ENCODE measurements around the gene PRLHR.

PRLHR gene

DNA sequence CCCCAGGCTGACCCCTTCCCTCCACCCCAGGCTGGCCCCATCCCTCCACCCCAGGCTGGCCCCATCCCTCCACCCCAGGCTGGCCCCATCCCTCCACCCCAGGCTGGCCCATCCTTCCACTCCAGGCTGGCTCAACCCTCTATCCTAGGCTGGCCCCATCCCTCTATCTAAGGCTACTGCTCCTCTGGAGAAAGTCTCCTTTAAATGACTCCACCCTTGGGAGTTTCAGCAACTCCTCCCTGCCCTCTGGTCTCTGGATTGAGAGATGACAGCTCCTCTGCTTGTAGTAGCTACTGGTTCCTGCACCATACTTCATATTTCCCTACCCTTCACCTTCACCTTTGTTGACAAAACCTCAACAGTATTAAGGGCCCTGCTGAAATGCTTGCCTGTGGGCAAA is 8.5 kb downstream of the PRLHR start:
- no peak for DNase-seq

GRCh38 chr10:118585794-118586193 is 9.7 kb downstream of the PRLHR start:
- DNase-seq: no peak

- DNase-seq: no peak
These were observed 10.2 kb downstream of the PRLHR start for GRCh38 chr10:118585234-118585633.

DNA sequence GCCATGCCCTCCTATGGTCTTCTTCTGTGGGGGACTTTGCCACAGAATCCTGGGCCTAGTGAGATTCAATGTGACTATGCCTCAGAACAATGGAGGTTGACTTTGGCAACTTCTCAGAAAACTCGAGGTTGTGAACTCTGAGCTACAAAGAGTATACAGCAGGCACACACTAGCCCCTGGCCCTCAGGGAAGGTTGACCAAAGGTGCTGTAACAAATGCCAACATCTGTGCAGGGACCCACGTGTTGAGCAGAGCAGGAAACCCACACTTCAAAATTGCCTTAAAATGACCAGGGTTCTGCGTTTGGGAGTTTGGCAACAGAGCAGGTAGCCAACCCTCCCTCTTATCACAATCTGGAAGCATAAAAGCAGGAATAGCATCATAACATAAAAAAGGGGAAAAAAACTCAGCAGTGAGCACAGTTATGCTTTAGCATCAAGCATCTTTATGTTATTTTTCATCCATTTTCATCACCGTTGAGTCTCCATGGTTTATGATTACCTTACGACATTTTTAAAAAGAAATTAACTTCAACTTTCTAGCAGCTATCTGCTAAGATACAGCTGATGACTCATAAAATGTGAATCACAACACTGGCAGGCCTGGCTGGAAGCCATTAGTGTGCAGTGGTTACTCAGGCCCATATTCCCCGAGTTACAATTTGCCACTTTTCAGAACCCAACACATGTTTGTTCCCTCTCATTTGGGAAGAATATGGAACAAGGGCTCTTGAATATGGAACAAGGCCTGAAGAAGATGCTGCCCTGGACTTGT is 11.1 kb downstream of the PRLHR start:
- peak; percentile 75 for DNase-seq

- DNase-seq: no peak
These were observed 11.8 kb downstream of the PRLHR start for GRCh38 chr10:118583611-118584010.

- DNase-seq: no peak
These were observed 12.9 kb downstream of the PRLHR start for GRCh38 chr10:118582511-118582910.

- DNase-seq: no peak
These were observed 14.1 kb downstream of the PRLHR start for GRCh38 chr10:118581340-118581739.

GRCh38 chr10:118580702-118581101 is 14.7 kb downstream of the PRLHR start:
- DNase-seq: no peak

DNA sequence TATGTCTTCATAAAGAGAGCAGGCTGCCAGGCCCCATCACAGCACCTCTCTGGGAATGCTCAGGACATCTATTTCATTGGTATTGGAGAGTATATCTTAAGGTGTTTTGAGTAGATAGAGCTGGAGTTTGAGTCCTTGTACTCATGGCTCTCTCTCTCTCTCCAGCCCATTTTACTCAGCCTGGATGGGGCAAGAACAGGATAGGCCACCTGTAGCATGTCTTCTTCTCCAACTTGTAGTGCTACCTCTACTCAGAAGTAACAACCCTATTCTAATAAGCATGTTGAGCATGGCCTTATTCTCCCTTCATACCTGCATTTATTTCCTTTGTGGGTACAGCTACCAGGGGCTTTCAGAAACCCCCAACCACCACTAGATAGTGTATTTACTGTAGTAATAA is 21.9 kb downstream of the PRLHR start:
- DNase-seq: no peak

DNA sequence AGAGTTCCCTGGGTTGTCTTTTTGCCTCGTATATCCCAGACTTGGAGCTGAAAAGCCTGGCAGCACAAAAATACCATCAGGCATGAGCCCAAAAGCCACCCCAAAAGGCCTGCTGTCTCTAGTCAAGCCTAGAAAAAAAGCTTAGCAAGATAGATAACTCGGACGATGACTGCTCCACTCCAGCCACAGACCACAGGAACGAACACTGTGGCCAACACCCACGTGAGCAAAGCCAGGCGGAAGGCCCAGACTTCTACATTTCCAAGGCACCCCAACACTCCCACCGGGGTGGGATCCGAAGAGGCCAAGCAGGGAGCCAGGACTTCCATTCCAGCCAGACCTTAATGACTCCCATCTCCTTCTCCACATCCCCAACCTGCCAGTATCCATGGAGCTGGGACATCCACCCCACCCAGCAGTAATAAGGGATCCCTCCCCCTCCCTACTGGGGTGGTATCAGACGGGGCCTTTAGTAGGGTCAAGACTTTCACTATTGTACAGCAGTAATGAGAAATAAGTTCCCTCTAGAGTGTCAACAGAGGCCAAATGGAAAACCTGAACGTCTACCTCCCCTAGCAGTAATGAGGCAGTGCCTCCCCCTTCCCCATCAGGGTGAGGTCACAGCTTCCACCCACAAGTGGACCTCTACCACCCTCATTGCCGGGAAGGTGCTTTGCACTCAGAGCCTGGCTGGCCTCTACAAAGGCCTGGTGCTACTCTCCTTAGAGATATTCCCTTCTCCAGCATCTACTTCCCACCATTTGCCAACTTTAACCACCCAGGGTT is 23.0 kb downstream of the PRLHR start:
- DNase-seq: no peak

DNA sequence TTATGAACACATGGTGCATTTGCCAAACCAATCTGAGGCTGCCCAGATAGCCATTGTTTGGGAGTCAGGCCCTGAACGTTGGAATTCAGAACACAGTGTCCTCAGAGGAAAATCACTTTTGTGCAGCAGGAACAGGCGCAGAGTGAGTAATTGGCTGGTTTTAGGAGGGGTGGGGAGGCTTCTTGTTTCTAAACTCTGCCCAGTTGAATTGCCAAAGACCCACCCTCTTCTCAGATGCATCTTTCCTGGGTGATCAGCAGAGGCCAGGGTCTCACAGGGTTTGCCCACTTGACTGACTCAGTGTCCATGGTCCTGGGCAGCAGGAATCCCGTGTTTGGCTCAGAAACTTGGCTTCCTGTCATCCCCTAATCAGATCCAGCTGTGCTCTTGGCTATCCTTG is 24.3 kb downstream of the PRLHR start:
- no peak for DNase-seq

GRCh38 chr10:118570591-118570990 is 24.9 kb downstream of the PRLHR start:
- no peak for DNase-seq

DNA sequence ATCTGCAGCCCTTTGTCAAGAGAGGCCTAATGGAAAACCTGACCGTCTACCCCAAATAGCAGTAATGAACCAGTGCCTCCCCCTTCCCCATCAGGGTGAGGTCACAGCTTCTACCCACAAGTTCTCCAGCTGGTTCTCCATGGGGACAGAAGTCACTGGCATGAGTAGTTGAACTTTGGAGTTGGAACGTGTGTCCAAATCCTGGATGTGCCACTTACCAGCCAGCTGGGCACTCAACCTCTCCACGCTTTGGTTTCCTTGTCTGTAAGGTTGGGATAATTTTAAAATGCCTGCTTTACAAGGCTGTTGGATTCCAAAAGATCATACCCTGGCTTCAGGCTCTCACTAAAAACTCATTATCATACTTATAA is 25.6 kb downstream of the PRLHR start:
- DNase-seq: no peak

GRCh38 chr10:118569241-118569881 is 26.1 kb downstream of the PRLHR start:
- DNase-seq: no peak

DNA sequence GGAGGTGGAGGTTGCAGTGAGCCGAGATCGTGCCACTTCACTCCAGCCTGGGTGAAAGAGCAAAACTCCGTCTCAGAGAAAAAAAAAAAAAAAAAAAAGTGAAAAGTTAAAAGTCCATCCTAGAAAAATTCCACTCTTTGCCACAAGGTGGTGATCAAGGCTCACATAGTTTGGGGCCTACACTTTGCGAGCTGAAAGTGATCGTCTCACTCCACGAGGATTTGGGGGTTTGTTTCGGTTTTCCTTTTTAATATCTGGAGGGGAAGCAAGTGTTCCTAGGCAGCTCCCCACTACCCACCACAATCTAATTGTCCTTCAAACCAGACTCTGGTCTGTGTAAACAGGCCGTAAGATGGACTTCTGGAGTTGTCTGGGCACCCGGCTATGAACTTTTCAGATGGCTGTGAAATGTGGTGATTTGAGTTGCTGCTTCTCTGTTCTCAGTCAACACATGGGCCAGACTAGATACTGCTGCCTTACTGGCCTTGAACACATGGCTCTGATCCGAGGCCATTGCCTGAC is 27.1 kb downstream of the PRLHR start:
- peak; percentile 57 for DNase-seq

GRCh38 chr10:118567701-118568248 is 27.7 kb downstream of the PRLHR start:
- DNase-seq: no peak

GRCh38 chr10:118566911-118567310 is 28.5 kb downstream of the PRLHR start:
- no peak for DNase-seq

GRCh38 chr10:118565301-118566075 is 30.0 kb downstream of the PRLHR start:
- no peak for DNase-seq

DNA sequence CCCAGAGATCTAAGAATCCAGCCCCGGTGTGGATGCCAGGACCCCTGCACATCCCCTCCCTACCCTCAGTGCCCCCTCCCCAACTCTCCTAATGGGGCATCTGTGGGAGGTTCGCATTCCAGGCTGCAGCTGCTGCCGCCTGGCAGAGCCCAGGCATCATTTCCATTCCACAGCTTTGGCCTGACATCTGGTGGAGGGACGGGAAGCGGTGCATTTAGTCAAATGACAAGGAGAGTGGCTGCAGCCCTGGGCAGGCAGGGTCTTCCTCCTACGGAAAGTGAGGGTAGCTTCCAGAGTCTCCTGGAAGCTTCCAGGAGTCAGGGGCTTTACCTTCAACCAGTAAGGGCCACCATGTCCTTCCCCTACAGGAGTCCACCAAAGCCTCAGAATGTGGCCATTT is 30.8 kb downstream of the PRLHR start:
- DNase-seq: no peak

GRCh38 chr10:118564114-118564513 is 31.3 kb downstream of the PRLHR start:
- no peak for DNase-seq

DNA sequence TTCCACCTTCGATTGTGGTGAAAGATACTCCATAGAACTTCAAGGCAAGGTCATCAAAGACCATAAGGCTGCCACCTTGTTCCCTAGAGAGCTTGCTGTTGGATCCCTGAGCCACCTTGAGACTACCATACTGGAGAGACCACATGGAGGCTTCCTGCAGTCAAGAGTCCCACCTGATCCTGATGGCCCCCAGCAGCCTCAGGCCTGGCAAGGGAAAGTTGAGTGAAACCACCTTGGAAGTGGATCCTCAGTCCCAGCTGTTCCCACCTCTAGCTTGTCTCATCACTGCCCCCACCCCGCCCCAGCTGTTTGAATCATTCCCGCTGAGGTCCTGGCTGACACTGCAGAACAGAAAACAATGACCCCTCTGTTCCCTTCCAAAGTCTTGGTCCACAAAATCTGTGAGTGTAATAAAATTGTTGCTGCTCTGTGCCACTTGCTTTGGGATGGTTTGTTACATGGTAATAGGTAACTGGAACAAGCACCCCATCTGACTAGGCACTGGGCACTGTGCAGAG is 32.0 kb downstream of the PRLHR start:
- no peak for DNase-seq

- DNase-seq: no peak
These were observed 32.6 kb downstream of the PRLHR start for GRCh38 chr10:118562851-118563250.

All from fibroblast of skin of right quadriceps (primary cell).